Gastrocnemius medialis (tissue), 4 donors: ENCODE data around the gene ATP1A3. TPM values are rescaled to one million over a fixed set of nuclear protein-coding genes. Genes with fewer than 3 reads are reported as not detected.

Experiments used
- ATAC-seq, 2 donors: fragments of 150-250 bp; one replicate each; pipeline ENCODE4 v1.9.1; 2016
- DNase-seq, 2 donors: peaks; one replicate each; pipeline ENCODE4 v3.0.0-alpha.2; 2019
- H3K27ac ChIP-seq, 4 donors: fragments of 200-600 bp; sonication (generic); 1 replicate in 1 of 4; 2 replicates in 3 of 4; pipeline ENCODE4 v1.5.1; 2016 to 2018; ENCODE audit warnings: mild to moderate bottlenecking in 2 of 4, moderate library complexity in 1 of 4
- H3K27me3 ChIP-seq, 3 donors: fragments of 200-600 bp; sonication (generic) in 2 of 3; 1 replicate in 1 of 3; 2 replicates in 2 of 3; pipeline versions ENCODE4 v1.5.1 to v1.6.0; 2016 to 2019; ENCODE audit warnings: mild to moderate bottlenecking in 1 of 3, moderate library complexity in 1 of 3
- H3K36me3 ChIP-seq, 2 donors: fragments of 200-600 bp; sonication (generic) in 1 of 2; one replicate each; pipeline ENCODE4 v1.5.1; 2017 to 2018
- H3K4me1 ChIP-seq, 2 donors: fragments of 200-600 bp; sonication (generic) in 1 of 2; one replicate each; pipeline ENCODE4 v1.5.1; 2016 to 2017; ENCODE audit warnings: mild to moderate bottlenecking in 2 of 2
- H3K4me3 ChIP-seq, 4 donors: fragments of 200-600 bp; sonication (generic) in 3 of 4; 1 replicate in 1 of 4; 2 replicates in 3 of 4; pipeline ENCODE4 v1.5.1; 2016 to 2019; ENCODE audit warnings: mild to moderate bottlenecking in 2 of 4
- H3K9me3 ChIP-seq, 3 donors: fragments of 200-600 bp; sonication (generic) in 2 of 3; 1 replicate in 1 of 3; 2 replicates in 2 of 3; pipeline ENCODE4 v1.5.1; 2016 to 2019
- CTCF ChIP-seq, 5 experiments: fragments of 450-650 bp in 3 of 5; fragments of 200-600 bp in 2 of 5; sonication (generic) in 2 of 5; IDR thresholded peaks in 4 of 5; conservative IDR thresholded peaks in 1 of 5; 1 replicate in 4 of 5; 2 replicates in 1 of 5; pipeline ENCODE4 v1.5.1; 2016 to 2019; ENCODE audit warnings: antibody characterized with exemption in 5 of 5, mild to moderate bottlenecking in 3 of 5, moderate library complexity in 3 of 5
- POLR2A ChIP-seq, 2 donors: fragments of 450-650 bp; IDR thresholded peaks; one replicate each; pipeline ENCODE4 v1.6.1; 2017; ENCODE audit warnings: antibody characterized with exemption in 2 of 2, mild to moderate bottlenecking in 2 of 2, moderate library complexity in 2 of 2
- in situ Hi-C, 4 donors: fragments of 200-750 bp; cut with MboI; loops; one replicate each; pipeline versions ENCODE4 v1.15.0 to v1.8.0; 2017; ENCODE audit warnings: low sequenced_read_pairs in 4 of 4
- intact Hi-C: fragments of 100-400 bp; cut with DNase I; formaldehyde crosslinking; loops from one replicate; pipeline ENCODE4 v1.15.1; 2023; ENCODE audit warnings: low total_unique reads
- total RNA-seq, 4 donors: library from RNA; depleted of rRNA; stranded (reverse); fragments of >200 nt; gene quantifications; one replicate each; pipeline versions ENCODE4 v1.1.0 to v1.2.3, GENCODE V29; 2016

Gene ATP1A3
- total RNA-seq, 4 donors from 2014 or later = not detected

- no peak for TF ChIP-seq POLR2A (IDR thresholded peaks at IDR 0.05)
- no peak for TF ChIP-seq CTCF (IDR thresholded peaks at IDR 0.05 in 4 of 5, conservative IDR thresholded peaks at IDR 0.05 in 1 of 5)
- Histone ChIP-seq H3K36me3 (no peaks in the 10 kb centered on the region), H3K27me3 (peaks cover 11 to 25% (median 23%) of the 10 kb centered on the region in 3 donors), H3K27ac (no peak overlapping the region), H3K9me3 (no peaks in the 10 kb centered on the region), H3K4me1 (peaks cover 0 to 5% of the 10 kb centered on the region in 2 donors), H3K4me3 (no peak overlapping the region)
- no peak for DNase-seq
- intact Hi-C loops = no loop called here
- in situ Hi-C loops = no loop called here
- ATAC-seq = no peak
Observed at GRCh38 chr19:41988947-41989346, 5.1 kb downstream of the ATP1A3 start.

DNA sequence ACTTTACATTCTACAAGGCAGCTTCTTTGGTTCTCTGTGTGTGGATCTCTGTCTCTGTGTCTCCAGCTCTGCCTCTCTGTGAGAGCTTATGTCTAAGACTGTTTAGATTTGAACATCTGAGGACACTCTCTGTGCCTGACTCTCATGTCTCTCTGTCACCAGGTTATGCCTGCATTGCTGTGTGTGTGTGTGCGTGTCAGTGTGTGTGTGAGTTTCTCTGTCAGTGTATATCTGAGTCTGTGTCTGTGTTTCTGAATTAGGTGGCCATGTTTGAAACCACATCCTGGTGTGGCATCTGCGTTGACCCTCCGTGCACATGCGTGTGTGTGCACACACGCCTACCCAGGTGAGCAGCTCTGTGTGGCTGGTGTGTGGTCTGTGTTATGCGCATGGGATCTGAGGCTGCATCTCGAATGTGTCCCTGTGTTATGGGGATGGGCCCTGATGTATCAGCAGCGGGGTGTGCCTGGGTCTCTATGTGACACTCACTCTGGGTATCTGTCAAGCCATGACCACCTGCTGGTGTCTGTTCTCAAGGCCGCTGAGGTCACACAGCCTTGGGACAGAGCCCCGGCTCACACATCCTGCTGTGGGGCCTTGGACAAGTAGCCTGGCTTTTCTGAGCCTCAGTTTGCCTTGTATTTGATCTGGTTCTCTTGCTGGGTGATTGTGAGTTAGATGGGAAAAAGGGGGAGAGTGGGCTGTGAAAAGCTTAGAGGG lies 6.7 kb downstream of the ATP1A3 start:
- DNase-seq (no peak), ATAC-seq (no peak)
- in situ Hi-C loops (no loop called here), intact Hi-C loops (no loop called here)
- Histone ChIP-seq H3K4me1 (no peaks in the 10 kb centered on the region), H3K4me3 (no peak overlapping the region), H3K27ac (no peak overlapping the region), H3K27me3 (peaks cover 5 to 10% (median 8%) of the 10 kb centered on the region in 3 donors), H3K9me3 (no peaks in the 10 kb centered on the region), H3K36me3 (no peaks in the 10 kb centered on the region)
- no peak for TF ChIP-seq POLR2A (IDR thresholded peaks at IDR 0.05)
- no peak for TF ChIP-seq CTCF (IDR thresholded peaks at IDR 0.05 in 4 of 5, conservative IDR thresholded peaks at IDR 0.05 in 1 of 5)

DNA sequence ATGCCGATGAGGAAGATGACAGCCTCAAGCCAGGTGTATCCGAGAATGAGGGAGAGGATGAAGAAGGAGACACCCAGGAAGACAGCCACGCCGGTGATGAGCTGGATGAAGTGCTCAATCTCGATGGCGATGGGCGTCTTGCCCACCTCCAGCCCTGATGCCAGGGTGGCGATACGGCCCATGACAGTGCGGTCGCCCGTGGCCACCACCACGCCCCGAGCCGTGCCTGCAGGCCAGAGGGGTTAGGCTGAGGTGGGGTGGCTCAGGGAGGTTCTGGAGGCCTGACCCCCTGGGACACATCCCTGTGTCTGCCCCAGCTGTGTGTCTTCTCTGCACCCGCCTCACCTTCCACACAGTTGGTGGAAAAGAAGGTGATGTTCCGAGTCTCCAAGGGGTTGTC lies 9.1 kb downstream of the ATP1A3 start:
- Histone ChIP-seq H3K27ac (no peak overlapping the region), H3K4me1 (no peaks in the 10 kb centered on the region), H3K36me3 (no peaks in the 10 kb centered on the region), H3K27me3 (peaks cover 0 to 4% (median 0%) of the 10 kb centered on the region in 3 donors), H3K4me3 (no peak overlapping the region), H3K9me3 (no peaks in the 10 kb centered on the region)
- DNase-seq (no peak), ATAC-seq (no peak)
- in situ Hi-C loops (no loop called here), intact Hi-C loops (no loop called here)
- TF ChIP-seq CTCF (IDR thresholded peaks at IDR 0.05 in 4 of 5, conservative IDR thresholded peaks at IDR 0.05 in 1 of 5) = no peak
- no peak for TF ChIP-seq POLR2A (IDR thresholded peaks at IDR 0.05)

DNA sequence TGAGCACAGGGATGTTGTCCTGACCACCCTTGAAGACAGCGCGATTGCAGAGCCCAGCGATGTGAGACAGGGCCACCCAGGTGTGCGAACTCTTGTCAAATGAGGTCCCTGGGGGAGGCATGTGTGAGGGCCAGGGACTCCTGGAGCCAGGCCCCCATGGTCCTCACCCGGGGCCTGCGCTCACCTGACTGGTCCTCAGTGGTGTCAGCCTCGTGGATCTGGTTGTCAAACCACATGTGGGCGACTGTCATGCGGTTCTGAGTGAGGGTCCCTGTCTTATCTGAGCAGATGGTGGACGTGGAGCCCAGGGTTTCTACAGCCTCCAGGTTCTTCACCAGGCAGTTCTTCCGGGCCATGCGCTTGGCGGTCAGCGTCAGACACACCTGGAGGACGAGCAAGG lies 12.3 kb downstream of the ATP1A3 start:
- Histone ChIP-seq H3K27ac (no peak overlapping the region), H3K4me1 (no peaks in the 10 kb centered on the region), H3K9me3 (no peaks in the 10 kb centered on the region), H3K27me3 (no peaks in the 10 kb centered on the region), H3K4me3 (no peak overlapping the region), H3K36me3 (no peaks in the 10 kb centered on the region)
- TF ChIP-seq POLR2A (IDR thresholded peaks at IDR 0.05) (no peak), CTCF (IDR thresholded peaks at IDR 0.05 in 4 of 5, conservative IDR thresholded peaks at IDR 0.05 in 1 of 5) (no peak)
- in situ Hi-C loops (no loop called here), intact Hi-C loops (no loop called here)
- ATAC-seq (no peak), DNase-seq (no peak)

DNA sequence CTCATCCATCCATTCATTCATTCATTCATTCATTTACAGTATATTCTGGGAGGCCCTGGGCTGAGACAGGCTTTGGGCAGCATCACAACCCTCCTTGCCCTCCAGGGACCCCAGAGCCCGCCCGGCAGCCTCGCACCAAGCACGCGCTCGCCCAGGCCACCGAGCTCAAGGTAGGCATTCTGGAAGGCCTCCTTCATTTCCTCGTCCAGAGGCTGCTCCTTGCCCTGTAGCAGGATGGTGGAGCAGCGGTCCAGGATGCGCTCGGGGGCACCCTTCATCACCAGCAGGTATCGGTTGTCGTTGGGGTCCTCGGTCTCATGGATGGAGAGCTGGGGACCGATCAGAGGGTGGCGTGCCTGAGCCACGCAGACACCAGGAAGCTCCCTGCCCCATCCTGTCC lies 15.6 kb downstream of the ATP1A3 start:
- TF ChIP-seq POLR2A (IDR thresholded peaks at IDR 0.05) (no peak), CTCF (IDR thresholded peaks at IDR 0.05 in 4 of 5, conservative IDR thresholded peaks at IDR 0.05 in 1 of 5) (no peak)
- Histone ChIP-seq H3K9me3 (no peaks in the 10 kb centered on the region), H3K36me3 (no peaks in the 10 kb centered on the region), H3K27ac (no peak overlapping the region), H3K4me1 (no peaks in the 10 kb centered on the region), H3K4me3 (no peak overlapping the region), H3K27me3 (no peaks in the 10 kb centered on the region)
- DNase-seq (no peak), ATAC-seq (no peak)
- in situ Hi-C loops (no loop called here), intact Hi-C loops (no loop called here)
